Thoracic aorta endothelial cell (primary cell): ENCODE results near the gene YBX1. TPM values are rescaled to one million over a fixed set of nuclear protein-coding genes. Genes with fewer than 3 reads are reported as not detected.

Experiments
- total RNA-seq: library from RNA; depleted of rRNA; stranded (reverse); fragments of >200 nt; gene quantifications from 2 replicates; pipeline ENCODE4 v1.2.3, GENCODE V29; 2012

YBX1 gene
- total RNA-seq: 788 and 803 TPM in 2 replicates

GRCh38 chr1:42681741-42682483, at the start of gene YBX1:
TSS of gene YBX1 (plus strand) at chr1:42682418. CDS start at chr1:42682566, 148 bp downstream.

GRCh38 chr1:42657981-42658876, 24.0 kb upstream of the YBX1 start, which contains the start of gene PPIH:
TSS of gene PPIH (plus strand) at chr1:42658423. CDS start at chr1:42658447, 24 bp downstream.

GRCh38 chr1:42739753-42740700, 57.8 kb downstream of the YBX1 start, which contains the start of gene CLDN19:
TSS of gene CLDN19 (minus strand) at chr1:42740236. CDS start at chr1:42740063, 173 bp downstream.

Other genes starting within 250 kb of the YBX1 start
- 0.53 and 0.79 TPM in 2 replicates for gene ZMYND12, start 226.4 kb upstream of the YBX1 start, total RNA-seq
- gene PPCS, start 225.9 kb upstream of the YBX1 start, total RNA-seq: 35.5 and 39.2 TPM in 2 replicates
- gene CCDC30, start 219.1 kb upstream of the YBX1 start, total RNA-seq: 0.53 and 0.72 TPM in 2 replicates
- gene PPIH, start 24.0 kb upstream of the YBX1 start, total RNA-seq: 53.5 and 55.1 TPM in 2 replicates
- not detected in 2 replicates for gene CLDN19, start 57.8 kb downstream of the YBX1 start, total RNA-seq
- gene P3H1, start 84.6 kb downstream of the YBX1 start, total RNA-seq: 107 and 149 TPM in 2 replicates
- 4.8 and 6.5 TPM in 2 replicates for gene C1orf50, start 84.8 kb downstream of the YBX1 start, total RNA-seq
- 0.13 TPM in 1 of 2 replicates, not detected in the other for gene TMEM269, start 102.6 kb downstream of the YBX1 start, total RNA-seq
- gene ERMAP, start 134.7 kb downstream of the YBX1 start, total RNA-seq: 7.0 and 7.8 TPM in 2 replicates
- gene SVBP, start 135.0 kb downstream of the YBX1 start, total RNA-seq: 12.2 and 14.8 TPM in 2 replicates
- gene ZNF691, start 164.2 kb downstream of the YBX1 start, total RNA-seq: 5.7 and 6.2 TPM in 2 replicates